ENCODE results near the gene GFOD1.

DNA sequence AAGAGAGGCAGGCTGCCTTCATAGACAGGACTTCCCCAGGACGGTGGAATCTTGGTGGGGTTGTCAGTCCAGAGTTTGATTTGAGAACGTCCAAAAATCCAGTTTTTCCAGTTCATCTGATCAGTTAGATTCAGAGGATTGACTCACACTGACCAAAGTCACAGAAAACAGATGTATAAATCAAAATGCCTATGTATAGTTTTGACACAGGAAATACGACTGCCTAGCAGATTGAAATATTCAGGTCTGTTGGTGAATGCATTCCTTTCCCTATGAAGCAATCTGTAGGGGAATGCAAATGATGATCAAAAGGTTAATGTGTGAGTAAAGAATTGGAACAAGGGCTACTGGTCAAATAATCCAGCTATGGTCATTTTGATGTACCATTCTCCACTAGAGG, 29.7 kb upstream of the GFOD1 start:
- TF ChIP-seq RXRA (IDR thresholded peaks at IDR 0.05; ENCODE audit: borderline replicate concordance, low read depth) (no peak), CTCF (IDR thresholded peaks at IDR 0.05) (no peak), TAF1 (IDR thresholded peaks at IDR 0.05; ENCODE audit: borderline replicate concordance, low read depth, low read length) (no peak), POLR2AphosphoS5 (IDR thresholded peaks at IDR 0.05; ENCODE audit: low read depth, low read length) (no peak), RCOR1 (IDR thresholded peaks at IDR 0.05; ENCODE audit: low read length) (no peak), RAD21 (IDR thresholded peaks at IDR 0.05; ENCODE audit: low read length) (no peak), RFX5 (IDR thresholded peaks at IDR 0.05; ENCODE audit: low read length) (no peak), GABPA (IDR thresholded peaks at IDR 0.05; ENCODE audit: low read depth) (no peak), TCF12 (IDR thresholded peaks at IDR 0.05) (peak; percentile 26; the same call in 1 of the 2 replicates), MAX (IDR thresholded peaks at IDR 0.05; ENCODE audit: low read depth) (no peak)
